Left ventricle myocardium inferior (tissue), 1 donor: Measurements from ENCODE around the gene NHERF2. TPM values are rescaled to one million over a fixed set of nuclear protein-coding genes. Genes with fewer than 3 reads are reported as not detected.

Experiments
- DNase-seq: peaks from one replicate; pipeline ENCODE4 v3.0.0-alpha.2; 2020
- H3K27ac ChIP-seq: fragments of 200-600 bp; replicated peaks from 2 replicates; pipeline ENCODE4 v1.8.0; 2021
- H3K27me3 ChIP-seq: fragments of 200-600 bp; 2 replicates; pipeline ENCODE4 v1.8.0; 2021; ENCODE audit warnings: low read depth
- H3K36me3 ChIP-seq: fragments of 200-600 bp; 2 replicates; pipeline ENCODE4 v1.8.0; 2021
- H3K4me1 ChIP-seq: fragments of 200-600 bp; 2 replicates; pipeline ENCODE4 v1.8.0; 2021
- H3K4me3 ChIP-seq: fragments of 200-600 bp; 2 replicates; pipeline ENCODE4 v1.8.0; 2021; ENCODE audit warnings: mild to moderate bottlenecking, moderate library complexity
- H3K9me3 ChIP-seq: fragments of 200-600 bp; replicated peaks from 2 replicates; pipeline ENCODE4 v1.8.0; 2021
- CTCF ChIP-seq: fragments of 200-600 bp; IDR thresholded peaks from 2 replicates; pipeline ENCODE4 v1.8.0; 2021; ENCODE audit warnings: antibody characterized with exemption, mild to moderate bottlenecking, borderline replicate concordance
- intact Hi-C: fragments of 100-400 bp; cut with micrococcal nuclease; formaldehyde crosslinking; loops from one replicate; pipeline ENCODE4 v1.11.0; 2022
- total RNA-seq: library from RNA; stranded (reverse); fragmentation: NEBNext Ultra II Directional; extraction: Animal tissue kit (Norgen Biotek cat#: 25700); gene quantifications from one replicate; pipeline ENCODE4 v1.2.1, GENCODE V29; 2021
- donor health status: DM: no; HTN: yes; CAD: no; lungs with severe emphysema.

NHERF2 gene
- total RNA-seq, 1 donor from 2014 or later, result 221 TPM

- TF ChIP-seq CTCF, result no peak
These were observed 51.0 kb downstream of the NHERF2 start for GRCh38 chr16:2077696-2078095.

GRCh38 chr16:2078096-2078495, 51.4 kb downstream of the NHERF2 start:
- Histone ChIP-seq H3K36me3 (peaks cover 82% of the 10 kb centered on the region), H3K4me3 (no peak overlapping the region), H3K4me1 (peaks cover 25% of the 10 kb centered on the region), H3K27me3 (no peaks in the 10 kb centered on the region), H3K9me3 (no peaks in the 10 kb centered on the region), H3K27ac (no peak overlapping the region)
- intact Hi-C loops, result loop anchor here (10.0 kb wide), 1 partner anchor 167 kb away; no protein-coding TSS in a partner anchor
- no peak for DNase-seq
- no peak for TF ChIP-seq CTCF

More at GRCh38 chr16:2077696-2078095, 51.0 kb downstream of the NHERF2 start:
- H3K27me3 ChIP-seq, result no peaks in the 10 kb centered on the region
- no peaks in the 10 kb centered on the region for H3K9me3 ChIP-seq
- peaks cover 21% of the 10 kb centered on the region for H3K4me1 ChIP-seq
- H3K27ac ChIP-seq, result no peak overlapping the region
- intact Hi-C loops, result loop anchor here (10.0 kb wide), 1 partner anchor 167 kb away; no protein-coding TSS in a partner anchor
- no peak overlapping the region for H3K4me3 ChIP-seq
- H3K36me3 ChIP-seq, result peaks cover 86% of the 10 kb centered on the region
- no peak for DNase-seq

GRCh38 chr16:2078691-2079090, 52.0 kb downstream of the NHERF2 start:
- DNase-seq, result no peak
- Histone ChIP-seq H3K9me3 (no peaks in the 10 kb centered on the region), H3K36me3 (peaks cover 79% of the 10 kb centered on the region), H3K4me1 (peaks cover 31% of the 10 kb centered on the region), H3K27me3 (no peaks in the 10 kb centered on the region), H3K4me3 (no peak overlapping the region), H3K27ac (no peak overlapping the region)
- TF ChIP-seq CTCF, result no peak
- intact Hi-C loops, result loop anchor here (10.0 kb wide), 1 partner anchor 166 kb away; no protein-coding TSS in a partner anchor

GRCh38 chr16:2079311-2079800, 52.7 kb downstream of the NHERF2 start:
- Histone ChIP-seq H3K4me3 (no peak overlapping the region), H3K27ac (no peak overlapping the region), H3K4me1 (peaks cover 35% of the 10 kb centered on the region), H3K36me3 (peaks cover 79% of the 10 kb centered on the region), H3K9me3 (no peaks in the 10 kb centered on the region), H3K27me3 (no peaks in the 10 kb centered on the region)
- no peak for TF ChIP-seq CTCF
- intact Hi-C loops, result loop anchor here (10.0 kb wide), 1 partner anchor 165 kb away; no protein-coding TSS in a partner anchor
- no peak for DNase-seq

GRCh38 chr16:2079991-2080390, 53.3 kb downstream of the NHERF2 start:
- no peak for DNase-seq
- intact Hi-C loops, result loop anchor here (10.0 kb wide), 1 partner anchor 165 kb away; no protein-coding TSS in a partner anchor
- peaks cover 79% of the 10 kb centered on the region for H3K36me3 ChIP-seq

More at GRCh38 chr16:2079991-2080390, 53.3 kb downstream of the NHERF2 start:
- Histone ChIP-seq H3K4me3 (no peak overlapping the region), H3K9me3 (no peaks in the 10 kb centered on the region), H3K4me1 (peaks cover 35% of the 10 kb centered on the region), H3K27me3 (no peaks in the 10 kb centered on the region), H3K27ac (no peak overlapping the region)
- TF ChIP-seq CTCF, result no peak
